ENCODE measurements around the gene DPM1.
"Not testable (repeated sequence)": the region's sequence is repeated elsewhere in the genome, so short reads cannot be mapped to it uniquely, and the experiment has no call there.

The DPM1 gene

DNA sequence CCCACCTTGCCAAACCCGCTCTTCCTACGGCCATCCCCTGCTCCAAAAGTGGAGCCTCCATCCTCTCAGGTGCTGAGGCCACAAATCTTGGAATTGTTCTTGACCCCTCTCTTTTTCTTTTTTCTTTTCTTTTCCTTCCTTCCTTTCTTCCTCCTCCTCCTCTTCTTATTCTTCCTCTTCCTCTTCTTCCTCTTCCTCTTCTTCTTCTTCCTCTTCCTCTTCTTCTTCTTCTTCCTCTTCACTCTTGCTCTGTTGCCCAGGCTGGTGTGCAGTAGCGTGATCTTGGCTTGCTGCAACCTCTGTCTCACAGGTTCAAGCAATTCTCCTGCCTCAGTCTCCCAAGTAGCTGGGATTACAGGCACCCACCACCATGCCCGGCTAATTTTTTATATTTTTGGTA is 20.2 kb upstream of the DPM1 start:
- DNase-seq: not testable (repeated sequence)

DNA sequence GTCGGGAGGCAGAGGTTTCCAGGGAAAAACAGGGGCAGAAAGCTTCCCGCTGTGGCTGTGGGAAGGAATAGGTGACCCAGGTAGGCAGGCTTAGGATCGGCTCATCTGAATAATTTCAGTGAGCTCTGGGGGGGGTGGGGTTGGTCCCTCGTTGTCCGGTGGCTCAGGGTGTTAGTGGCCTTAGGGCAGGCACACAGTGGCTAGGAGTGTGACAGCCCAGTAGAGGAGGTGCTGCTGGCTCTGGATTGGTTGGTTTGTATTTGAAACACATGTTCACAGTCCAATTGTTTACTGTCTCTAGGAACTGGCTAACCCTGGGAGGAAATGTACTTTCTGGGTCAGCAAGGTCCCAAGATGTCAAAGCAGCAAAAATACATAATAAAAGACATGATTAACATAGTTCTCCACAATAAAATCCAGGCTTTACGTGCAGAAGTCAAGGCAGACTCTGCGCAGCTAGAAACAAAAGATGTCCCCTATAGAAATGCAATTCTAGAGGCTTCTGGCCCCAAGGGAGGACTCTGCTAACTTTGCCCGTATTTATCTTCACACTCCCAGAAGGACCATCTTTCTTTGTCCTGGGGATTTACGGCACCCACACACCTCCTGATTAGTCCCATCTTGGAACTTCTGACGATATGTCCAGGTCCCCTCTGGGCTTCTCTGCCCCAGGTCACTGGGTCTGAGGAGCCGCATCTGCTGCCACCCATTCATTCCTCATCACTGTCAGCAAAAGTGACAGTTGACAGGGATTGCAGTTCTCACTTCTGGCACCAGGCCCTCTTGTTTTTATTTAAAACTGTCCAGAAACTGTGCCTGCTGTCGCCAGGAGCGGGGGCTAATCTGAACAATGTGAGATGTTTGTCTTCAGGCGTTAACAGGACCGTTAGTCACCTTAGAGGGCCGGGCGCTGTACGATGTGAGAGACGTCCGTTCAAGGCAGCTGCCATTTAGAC is 19.0 kb upstream of the DPM1 start:
- no peak for DNase-seq

DNA sequence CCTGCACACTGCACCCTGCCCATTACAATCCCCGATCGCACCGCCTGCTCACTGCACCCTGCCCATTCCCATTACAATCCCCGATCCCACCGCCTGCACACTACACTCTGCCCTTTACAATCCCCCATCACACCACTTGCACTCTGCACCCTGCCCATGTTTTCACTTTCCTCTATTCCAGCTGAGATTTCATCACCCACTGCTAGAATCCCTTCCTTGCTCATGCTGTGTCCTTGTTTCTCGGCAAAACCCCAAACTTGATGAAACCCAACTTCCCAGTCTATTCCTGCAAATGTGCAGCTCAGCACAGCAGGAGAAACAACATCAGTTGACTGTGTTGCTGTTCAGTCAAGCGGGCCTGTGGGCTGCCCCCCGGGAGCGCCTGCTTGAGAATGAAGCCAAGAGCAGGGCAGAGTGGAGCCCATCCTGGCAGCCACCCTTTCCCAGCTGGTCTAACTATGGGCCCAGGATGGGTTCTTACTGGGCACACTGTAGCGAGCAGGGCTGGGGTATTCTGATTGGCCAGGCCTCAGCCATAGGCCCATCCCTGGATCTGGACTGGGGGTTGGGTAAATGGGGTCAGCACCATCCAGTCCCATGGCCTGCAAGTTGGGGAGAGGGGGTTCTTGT is 17.5 kb upstream of the DPM1 start:
- no peak for DNase-seq

DNA sequence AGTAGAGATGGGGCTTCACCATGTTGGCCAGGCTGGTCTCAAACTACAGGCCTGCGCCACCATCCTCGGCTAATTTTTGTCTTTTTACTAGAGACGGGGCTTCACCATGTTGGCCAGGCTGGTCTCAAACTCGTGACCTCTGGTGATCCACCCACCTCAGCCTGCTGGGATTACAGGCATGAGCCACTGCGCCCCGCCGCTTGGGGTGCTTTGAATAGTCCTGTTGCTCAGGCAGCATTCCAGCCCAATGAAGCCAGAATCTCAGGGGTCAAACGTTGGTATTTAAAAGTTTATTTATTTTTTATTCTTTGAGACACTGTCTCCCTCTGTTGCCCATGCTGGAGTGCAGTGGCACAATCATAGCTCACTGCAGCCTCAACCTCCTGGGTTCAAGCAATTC is 11.6 kb upstream of the DPM1 start:
- no peak for DNase-seq

DNA sequence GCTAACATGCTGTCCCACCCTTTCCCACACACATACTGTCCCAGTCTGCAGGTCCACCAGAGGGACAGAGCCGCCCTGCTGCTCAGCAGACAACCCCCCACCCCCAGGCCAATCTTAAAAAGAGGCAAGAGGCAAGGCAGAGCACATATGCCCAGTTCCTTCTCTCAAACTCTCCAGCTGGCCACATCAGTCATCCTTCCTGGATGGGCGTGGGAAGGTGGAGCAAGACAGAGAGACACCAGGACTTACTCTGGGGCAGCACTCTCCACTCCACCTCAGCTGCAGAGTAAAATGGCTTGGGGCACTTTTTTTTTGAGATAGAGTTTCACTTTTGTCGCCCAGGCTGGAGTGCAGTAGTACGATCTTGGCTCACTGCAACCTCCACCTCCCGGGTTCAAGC is 11.1 kb upstream of the DPM1 start:
- no peak for DNase-seq

DNA sequence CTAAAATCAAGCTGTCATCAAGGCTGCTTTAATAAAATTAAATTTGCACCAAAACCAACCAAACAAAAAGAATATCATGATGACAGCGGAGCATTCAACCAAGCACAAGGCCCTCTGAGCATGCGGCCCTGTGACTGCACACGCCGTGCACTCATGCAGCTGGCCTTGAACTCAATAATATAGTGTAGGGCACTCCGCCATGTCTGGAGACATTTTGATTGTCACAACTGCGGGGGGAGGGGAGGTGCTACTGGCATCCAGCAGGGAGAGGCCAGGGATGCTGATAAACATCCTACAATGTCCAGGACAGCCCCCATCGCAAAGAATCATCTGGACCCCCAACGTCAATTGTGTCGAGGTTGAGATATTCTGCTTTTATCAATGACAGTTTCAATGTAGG is 10.0 kb upstream of the DPM1 start:
- no peak for DNase-seq

DNA sequence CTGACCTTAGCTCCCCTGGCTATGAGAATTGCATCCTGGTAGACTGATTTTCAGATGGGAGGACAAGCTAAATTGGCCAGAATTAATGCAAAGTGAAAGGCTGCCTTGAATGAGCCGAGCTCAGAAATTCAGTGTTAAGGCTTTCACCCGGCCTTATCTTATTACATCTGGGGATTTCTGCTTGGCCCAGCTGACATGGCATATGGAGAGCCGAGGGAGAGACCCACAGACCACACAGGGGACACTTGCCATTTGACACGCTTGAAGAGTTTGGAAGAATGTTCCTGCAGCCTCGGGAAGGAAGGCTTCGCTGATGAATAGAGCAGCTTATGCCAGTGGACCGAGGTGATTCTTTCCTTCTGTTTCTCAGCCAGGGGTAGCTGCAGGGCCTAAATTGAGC is 9.3 kb upstream of the DPM1 start:
- no peak for DNase-seq

DNA sequence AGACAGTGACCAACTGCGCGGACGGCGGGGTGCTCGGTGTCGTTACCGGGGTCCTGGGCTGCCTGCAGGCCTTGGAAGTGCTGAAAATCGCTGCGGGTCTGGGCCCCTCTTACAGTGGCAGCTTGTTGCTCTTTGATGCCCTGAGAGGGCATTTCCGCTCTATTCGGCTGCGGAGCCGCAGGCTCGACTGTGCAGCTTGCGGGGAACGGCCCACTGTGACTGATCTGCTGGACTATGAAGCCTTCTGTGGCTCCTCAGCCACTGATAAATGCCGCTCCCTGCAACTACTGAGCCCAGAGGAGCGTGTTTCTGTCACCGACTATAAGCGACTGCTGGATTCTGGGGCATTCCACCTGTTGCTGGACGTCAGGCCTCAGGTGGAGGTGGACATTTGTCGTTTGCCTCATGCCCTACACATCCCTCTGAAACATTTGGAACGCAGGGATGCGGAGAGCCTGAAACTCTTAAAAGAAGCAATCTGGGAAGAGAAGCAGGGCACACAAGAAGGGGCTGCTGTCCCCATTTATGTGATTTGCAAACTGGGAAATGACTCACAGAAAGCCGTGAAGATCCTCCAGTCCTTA is 1.3 kb upstream of the DPM1 start:
- no peak for DNase-seq

DNA sequence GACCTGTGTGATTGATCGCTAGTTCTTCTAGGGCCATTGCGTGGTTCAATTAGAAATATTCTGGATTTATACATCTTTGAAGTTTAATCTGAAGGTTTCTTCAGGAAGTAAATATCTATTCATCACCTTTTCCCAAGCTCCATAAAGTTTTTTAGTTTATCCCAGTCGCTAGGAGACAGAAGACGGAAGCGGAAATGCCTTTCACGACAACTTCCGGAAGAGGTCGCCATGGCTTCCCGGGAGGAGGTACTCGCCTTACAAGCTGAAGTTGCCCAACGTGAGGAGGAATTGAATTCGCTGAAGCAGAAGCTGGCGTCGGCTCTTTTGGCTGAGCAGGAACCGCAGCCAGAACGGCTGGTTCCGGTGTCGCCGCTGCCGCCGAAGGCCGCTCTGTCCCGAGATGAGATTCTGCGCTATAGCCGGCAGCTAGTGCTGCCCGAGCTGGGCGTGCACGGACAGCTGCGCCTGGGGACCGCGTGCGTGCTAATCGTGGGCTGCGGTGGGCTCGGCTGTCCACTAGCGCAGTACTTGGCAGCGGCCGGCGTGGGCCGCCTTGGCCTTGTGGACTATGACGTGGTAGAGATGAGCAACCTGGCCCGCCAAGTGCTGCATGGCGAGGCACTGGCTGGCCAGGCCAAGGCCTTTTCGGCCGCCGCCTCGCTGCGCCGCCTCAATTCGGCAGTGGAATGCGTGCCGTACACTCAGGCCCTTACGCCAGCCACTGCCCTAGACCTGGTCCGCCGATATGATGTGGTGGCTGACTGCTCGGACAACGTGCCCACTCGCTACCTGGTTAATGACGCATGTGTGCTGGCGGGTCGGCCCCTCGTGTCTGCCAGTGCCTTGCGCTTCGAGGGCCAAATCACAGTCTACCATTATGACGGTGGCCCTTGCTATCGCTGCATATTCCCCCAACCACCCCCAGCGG is 547 bp upstream of the DPM1 start, which contains the start of gene MOCS3:
MOCS3 (plus strand) TSS at position 204 of the 928 bp plus-strand sequence; CDS start at position 229, 25 bp downstream.
- peak; percentile 90 for DNase-seq

DNA sequence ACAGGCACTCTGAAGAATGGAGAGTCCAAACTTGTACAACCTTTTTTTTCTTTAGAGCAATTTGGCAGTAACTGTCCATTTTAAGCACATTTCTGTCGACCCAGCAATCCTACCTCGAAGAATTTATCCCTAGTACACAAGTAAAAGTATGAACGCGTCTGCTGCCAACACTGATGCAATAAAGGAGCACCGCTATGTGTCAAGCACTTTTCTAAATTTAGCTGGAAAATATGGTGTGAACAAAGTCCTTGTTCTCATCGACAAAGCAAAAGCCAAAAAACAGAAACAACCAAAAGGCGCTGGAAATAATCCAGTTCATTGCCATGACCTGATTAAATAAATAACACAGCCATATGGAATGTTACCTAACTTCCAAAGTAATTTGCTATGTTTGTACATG is 1.1 kb downstream of the DPM1 start:
- no peak for DNase-seq

DNA sequence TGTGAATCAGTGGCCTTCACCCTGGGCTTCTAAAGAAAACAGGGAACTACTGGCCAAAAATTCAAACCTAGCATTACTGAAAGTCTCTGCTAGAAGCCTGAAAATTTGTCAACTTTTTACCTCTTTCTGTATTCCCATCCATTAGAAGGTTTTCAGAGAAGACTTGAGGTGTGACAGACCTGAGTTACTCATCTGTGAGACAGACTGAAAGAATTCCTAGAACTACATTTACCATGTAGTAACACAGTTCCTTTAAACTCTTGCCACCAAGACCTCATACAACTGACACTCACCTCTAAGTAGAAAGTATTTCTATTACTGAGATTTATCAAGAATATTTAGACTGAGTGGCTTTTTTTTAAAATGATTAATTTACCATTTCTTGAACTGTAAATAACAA is 4.5 kb downstream of the DPM1 start:
- no peak for DNase-seq

DNA sequence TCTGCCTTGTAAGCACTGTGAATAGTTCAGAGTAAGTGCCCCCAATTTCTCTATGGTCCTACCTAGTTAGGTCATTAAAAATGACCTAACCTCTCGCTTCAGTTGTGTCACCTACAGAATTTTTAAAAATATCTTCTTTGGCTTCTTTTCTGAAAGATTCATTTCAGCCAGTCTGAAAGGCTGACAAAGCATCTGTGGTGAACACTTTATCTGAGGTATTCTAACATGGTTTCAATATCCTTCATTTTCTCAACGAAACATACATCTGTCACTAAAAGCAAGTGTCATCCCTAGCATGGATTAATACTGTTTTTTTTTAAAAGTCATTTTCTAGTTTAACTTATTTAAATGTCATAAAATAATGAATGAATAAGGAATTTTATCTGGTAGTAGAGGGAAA is 5.1 kb downstream of the DPM1 start:
- no peak for DNase-seq

DNA sequence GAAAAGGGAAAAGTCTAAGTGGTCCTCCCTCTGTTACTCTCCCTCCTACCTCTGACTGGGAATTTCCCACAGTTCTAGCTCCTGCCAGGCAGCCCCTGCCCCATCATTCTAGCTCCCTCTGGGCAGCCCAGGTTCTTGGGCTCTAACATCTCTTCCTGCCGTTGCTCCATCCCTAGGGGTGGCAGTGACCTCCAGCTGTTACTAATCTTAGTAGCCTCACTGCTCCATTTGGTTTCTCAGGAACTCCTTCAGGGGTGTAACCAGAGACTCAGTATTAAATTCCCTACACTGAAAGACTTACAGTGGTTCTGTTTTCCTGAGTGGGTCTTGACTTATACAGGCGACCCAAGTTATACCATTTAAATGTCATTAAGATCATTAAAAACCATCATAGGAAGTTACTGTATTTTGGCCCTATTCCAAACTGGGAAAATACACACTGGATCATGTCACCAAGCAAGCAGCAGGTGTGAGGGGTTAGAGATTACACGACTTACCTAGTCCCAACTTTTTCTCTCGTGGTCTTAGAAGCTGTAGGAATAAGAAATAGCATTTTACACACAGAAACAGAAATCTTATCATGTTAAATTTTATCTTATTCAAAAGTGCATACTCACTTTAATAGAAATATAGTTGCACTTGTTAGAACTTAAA is 10.1 kb downstream of the DPM1 start:
- DNase-seq: no peak

DNA sequence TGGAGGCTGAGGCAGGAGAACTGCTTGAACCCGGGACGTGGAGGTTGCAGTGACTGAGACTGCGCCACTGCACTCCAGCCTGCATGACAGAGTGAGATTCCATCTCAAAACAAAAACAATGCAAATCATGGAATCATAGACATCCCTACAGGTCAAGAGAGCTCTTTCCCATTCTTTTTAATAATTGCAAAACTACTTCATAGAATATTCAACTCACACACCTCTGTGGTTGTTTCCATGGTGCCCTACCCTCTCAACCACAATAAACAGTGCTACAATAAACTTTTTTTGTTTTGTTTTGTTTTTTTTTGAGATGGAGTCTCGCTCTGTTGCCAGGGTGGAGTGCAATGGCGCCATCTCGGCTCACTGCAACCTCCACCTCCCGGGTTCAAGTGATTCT is 15.3 kb downstream of the DPM1 start:
- DNase-seq: no peak

DNA sequence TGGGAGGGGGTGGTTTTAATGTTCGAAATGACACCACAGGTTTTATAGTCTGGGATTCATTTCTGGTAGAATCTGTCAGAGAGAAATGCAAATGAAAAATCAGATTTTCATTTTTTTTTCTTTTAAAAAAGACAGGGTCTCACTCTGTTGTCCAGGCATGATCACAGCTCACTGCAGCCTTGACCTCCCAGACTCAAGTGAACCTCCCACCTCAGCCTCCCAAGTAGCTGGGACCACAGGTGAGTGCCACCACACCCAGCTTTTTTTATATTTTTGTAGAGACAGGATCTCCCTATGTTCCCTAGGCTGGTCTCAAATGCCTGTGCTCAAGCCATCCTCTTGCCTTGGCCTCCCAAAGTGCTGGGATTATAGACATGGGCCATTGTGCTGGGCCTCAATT is 24.7 kb downstream of the DPM1 start:
- DNase-seq: no peak

DNA sequence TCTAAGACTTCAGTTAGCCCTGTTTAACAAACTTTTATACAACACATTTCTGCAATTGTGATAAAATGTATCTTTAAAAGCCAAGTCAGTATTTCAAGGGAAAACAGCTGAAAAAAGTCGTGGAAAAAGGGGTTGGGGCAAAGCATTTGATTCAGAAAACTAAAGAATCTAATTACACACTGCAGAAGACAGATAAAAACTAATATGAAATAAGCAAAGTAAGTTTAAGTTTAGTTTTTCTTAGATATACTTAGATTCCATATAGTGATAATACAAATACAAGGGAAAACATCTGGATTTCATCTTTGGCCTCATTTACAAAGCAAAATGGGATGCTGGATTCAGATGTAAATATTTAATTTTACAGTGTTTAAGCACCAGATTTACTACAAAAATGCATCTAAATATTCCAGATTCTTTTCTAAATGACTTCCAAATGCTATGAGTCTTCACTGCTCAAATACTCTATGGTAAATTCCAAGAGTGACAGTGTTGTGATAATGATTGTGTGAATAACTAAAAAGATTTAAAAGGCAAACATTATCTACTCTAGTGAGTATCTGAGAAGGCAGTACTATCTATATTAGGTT is 25.5 kb downstream of the DPM1 start:
- DNase-seq: no peak

DNA sequence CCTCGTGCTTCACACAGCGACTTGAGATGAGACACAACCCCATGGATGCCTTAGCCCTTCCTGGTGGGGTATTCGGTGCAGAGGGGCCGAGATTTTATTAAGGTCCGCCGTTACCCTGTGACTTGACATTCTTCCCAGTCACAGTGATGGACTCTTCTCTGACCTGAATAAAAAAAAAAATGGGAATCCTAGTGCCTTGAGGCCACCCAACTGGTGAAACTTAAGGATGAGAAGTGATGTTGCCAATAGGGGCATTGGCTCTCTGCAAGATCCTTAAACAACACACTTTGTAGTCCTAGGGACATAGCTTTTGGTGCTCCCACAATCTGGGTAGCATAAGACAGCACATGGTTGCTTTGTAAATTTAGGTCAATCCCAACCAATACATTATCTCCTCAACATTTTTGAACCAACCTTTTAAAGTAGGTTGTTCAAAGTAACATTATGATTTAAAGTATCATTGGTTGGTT is 26.3 kb downstream of the DPM1 start:
- no peak for DNase-seq

DNA sequence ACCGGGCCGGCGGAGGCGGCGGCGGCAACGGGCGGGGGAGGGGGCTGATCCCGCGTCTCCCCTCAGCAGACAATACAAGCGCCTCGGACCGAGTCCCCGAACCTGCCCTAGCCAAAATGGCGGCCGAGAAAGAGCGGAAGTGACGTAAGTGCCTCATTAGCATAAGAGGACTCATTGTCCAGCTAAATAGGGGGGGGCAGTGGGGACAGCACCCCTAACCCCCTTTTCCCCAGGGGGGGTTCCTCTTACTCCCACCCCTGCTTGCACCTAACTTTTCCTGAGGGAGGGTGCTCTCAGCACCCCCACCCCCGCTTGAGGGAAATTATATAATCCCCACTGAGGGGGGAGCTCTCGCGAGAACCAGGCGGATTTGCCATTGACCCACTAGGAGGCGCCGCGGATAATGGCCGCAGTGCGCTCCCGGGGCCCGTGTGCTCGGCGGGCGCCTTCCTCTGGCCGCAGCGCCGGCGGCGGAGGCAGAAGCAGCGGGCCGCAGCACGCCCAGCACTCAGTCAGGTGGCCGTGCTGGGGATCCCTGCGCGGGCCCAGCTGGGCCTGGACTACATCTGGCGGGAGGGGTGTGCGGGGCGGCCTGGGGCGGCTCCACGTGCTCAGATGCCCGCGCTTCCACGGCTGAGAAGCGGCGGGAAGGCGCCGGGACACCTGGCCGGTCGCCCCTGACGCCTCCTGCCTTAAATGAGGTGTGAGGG is 26.9 kb downstream of the DPM1 start, which contains the start of gene ADNP:
ADNP (minus strand) TSS at position 132 of the 710 bp plus-strand sequence. CDS start 27,441 bp downstream, outside the sequence.
- peak; percentile 92 for DNase-seq

DNA sequence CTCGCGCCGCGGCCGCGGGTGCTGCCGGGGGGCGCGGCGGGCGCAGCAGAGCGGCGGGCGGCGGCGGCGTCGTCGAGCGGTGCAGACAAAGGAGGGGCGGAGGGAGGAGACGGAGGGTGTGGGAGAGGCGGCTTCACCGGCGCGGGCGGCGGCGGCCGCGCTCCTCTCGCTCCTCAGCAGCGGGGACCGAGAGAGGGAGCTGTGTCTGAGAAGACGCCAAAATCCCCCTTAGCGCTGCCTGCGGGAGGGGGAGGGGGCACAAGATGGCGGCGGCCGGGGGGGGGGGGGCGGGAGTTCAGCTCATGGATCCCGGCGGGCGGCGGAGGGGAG is 27.4 kb downstream of the DPM1 start:
- DNase-seq: no peak

DNA sequence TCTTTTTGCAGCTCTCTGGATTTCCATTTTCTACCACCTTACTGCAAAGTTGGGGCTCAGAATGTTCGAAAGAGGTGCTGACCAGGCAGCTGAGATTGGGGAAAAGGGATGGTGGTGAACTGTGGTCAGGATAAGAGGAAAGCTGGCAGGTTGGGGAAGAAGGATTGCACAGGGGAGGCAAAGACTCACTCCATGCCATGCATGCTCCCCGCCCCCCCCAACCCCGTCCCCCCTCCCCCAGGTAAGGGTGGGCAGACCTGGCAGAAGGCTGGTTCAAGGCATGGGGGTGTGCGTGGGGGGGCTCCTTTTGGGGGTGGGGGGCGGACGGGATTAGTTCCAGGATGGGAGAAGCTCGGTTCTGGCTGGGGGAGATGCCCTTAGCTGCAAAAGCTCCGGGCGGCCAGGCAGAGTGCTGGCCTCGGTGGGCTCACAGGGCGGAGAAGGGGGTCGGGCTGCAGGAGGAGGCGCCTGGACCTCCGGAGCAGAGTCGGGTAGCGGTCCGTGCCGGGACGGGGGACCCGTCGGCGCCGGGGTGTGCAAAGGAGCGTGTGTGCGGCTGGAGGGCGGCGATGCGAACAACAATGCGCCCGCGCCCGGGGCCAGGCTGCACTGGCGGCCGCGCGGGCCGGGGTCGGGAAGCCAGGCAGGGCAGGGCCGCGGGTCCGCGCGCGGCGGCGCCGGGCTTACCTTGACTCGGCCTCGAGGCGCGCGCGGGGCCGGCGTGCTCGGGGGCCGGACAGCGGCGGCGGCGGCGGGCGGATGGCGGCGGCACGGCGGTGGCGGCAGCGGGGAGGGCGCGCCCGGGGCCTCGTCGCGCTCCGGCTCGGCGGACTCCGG is 28.0 kb downstream of the DPM1 start:
- no peak for DNase-seq

All from NCI-H774 (cell line).